A549 (cell line): ENCODE results near the gene TMEM54.

ENCODE experiments used
- CTCF ChIP-seq: fragments of >200 bp; sonication (Bioruptor Twin); formaldehyde crosslinking; IDR thresholded peaks from 3 replicates; pipeline ENCODE4 v1.5.1; 2016
- POLR2A ChIP-seq: IDR thresholded peaks from 2 replicates; pipeline ENCODE4 v1.6.1; 2012; ENCODE audit warnings: mild to moderate bottlenecking, low read length

GRCh38 chr1:32886004-32886827 is 15.0 kb downstream of the TMEM54 start, which contains the start of gene HPCA:
- TF ChIP-seq CTCF (peak; percentile 36), POLR2A (no peak)
